Lower leg skin (tissue), 4 donors: ENCODE results near the gene APRT. TPM values are rescaled to one million over a fixed set of nuclear protein-coding genes. Genes with fewer than 3 reads are reported as not detected.
"Not testable (repeated sequence)": the region's sequence is repeated elsewhere in the genome, so short reads cannot be mapped to it uniquely, and the experiment has no call there.

Source experiments
- DNase-seq, 2 donors: peaks; one replicate each; pipeline ENCODE4 v3.0.0-alpha.2; 2019; ENCODE audit warnings: low spot score in 2 of 2
- H3K4me3 ChIP-seq: fragments of 200-600 bp; sonication (generic); 2 replicates; pipeline ENCODE4 v1.5.1; 2017; ENCODE audit warnings: mild to moderate bottlenecking, low read depth; ENCODE audit not compliant: poor library complexity, severe bottlenecking
- POLR2A ChIP-seq, 2 donors: fragments of 450-650 bp; IDR thresholded peaks; one replicate each; pipeline ENCODE4 v1.6.1; 2016 to 2017; ENCODE audit warnings: antibody characterized with exemption in 2 of 2, mild to moderate bottlenecking in 1 of 2, moderate library complexity in 1 of 2
- WGBS, 2 donors: methylation state at CpG; one replicate each; pipeline ENCODE4 v1.1.5; 2018; 5-methylcytosine and 5-hydroxymethylcytosine counted together
- intact Hi-C: fragments of 100-400 bp; cut with DNase I; formaldehyde crosslinking; loops from one replicate; pipeline ENCODE4 v1.15.0; 2023; ENCODE audit warnings: low total_unique reads
- total RNA-seq, 4 donors: library from RNA; depleted of rRNA; stranded (reverse); fragments of >200 nt; gene quantifications; one replicate each; pipeline ENCODE4 v1.1.0, GENCODE V29; 2016
- TF ChIP-seq, protein P1 (sequence below), 3 donors: fragments of 450-650 bp; IDR thresholded peaks; one replicate each; pipeline ENCODE4 v1.5.1; 2016; ENCODE audit warnings: antibody characterized with exemption in 3 of 3, mild to moderate bottlenecking in 3 of 3, moderate library complexity in 2 of 3

The APRT gene
- total RNA-seq, 4 donors from 2014 or later: 276 to 310 (median 291) TPM

DNA sequence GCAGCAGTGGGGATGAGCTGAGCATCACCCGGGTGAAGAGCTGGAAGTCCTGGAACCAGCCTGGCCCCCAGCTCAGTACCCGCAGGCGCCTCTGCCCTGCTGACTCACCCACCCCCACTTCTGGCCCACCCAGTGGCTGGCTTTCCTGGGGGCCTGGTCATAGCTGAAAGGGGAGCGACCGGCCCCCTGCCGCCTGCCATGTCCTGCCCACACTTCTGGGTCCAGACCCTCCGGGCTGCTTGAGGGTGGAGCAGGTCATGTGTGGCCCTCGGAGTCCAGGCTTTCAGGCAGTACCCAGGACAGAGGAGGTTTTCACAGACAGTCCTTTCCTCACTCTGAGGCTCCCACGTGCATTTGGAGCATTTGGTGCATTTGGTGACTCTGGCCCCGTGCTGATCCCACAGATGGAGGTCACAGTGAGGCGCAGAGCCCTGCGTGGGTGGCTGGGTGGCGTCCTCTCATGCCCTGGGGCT lies 19.6 kb downstream of the APRT start:
- whole genome bisulfite sequencing, 2 donors: 30 to 56% methylated on average over 5 to 13 of the region's 13 CpGs
- intact Hi-C loops: no loop called here
- no peak for TF ChIP-seq POLR2A (IDR thresholded peaks at IDR 0.05)
- TF ChIP-seq, protein P1, sequence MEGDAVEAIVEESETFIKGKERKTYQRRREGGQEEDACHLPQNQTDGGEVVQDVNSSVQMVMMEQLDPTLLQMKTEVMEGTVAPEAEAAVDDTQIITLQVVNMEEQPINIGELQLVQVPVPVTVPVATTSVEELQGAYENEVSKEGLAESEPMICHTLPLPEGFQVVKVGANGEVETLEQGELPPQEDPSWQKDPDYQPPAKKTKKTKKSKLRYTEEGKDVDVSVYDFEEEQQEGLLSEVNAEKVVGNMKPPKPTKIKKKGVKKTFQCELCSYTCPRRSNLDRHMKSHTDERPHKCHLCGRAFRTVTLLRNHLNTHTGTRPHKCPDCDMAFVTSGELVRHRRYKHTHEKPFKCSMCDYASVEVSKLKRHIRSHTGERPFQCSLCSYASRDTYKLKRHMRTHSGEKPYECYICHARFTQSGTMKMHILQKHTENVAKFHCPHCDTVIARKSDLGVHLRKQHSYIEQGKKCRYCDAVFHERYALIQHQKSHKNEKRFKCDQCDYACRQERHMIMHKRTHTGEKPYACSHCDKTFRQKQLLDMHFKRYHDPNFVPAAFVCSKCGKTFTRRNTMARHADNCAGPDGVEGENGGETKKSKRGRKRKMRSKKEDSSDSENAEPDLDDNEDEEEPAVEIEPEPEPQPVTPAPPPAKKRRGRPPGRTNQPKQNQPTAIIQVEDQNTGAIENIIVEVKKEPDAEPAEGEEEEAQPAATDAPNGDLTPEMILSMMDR (IDR thresholded peaks at IDR 0.05): no peak
- H3K4me3 ChIP-seq: no peak overlapping the region
- no peak for DNase-seq

DNA sequence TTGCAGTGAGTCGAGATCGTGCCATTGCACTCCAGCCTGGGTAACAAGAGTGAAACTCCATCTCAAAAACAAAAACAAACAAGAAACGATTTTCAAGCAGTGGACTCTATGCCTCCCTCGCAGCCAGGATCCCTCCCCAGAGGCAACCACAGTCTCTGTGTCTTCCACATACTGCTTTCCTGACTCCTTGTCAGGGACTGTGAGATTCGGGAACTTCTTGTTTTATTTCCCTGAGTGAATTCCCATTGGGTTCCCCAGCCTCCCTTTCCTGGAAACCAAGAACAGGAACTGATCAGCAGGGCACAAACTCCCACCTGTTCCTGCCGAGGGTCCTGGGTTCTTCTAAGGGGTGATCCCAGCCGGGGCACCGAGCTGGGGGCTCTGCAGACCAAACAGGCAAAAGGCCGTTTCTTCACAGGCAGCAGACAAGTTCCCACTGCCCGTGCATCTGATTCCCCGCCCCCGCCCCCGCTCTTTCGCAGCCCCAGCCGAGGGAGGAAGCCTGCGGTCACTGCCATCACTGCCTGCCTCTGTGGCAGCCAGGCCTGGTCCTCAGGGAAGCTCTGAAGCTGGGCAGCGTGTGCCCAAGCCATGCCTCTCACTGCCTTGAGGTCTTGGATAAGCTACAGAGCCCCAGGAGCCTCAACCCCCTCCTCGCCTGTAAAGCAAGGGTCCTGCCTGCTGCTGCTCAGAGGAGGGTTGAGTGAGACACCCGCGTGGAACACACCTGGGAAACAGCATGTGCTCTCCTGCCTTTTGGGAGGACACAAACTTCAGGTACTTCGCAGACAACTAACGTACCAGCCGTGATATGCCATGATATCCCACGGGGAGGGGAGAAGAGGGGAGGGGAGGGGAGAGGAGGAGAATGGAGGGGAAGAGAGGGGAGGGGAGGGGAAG lies 21.2 kb downstream of the APRT start:
- no peak for DNase-seq
- intact Hi-C loops: no loop called here
- no peak overlapping the region for H3K4me3 ChIP-seq
- TF ChIP-seq POLR2A (IDR thresholded peaks at IDR 0.05): no peak
- TF ChIP-seq, protein P1 (IDR thresholded peaks at IDR 0.05): no peak
- 31 to 40% methylated on average over 16 to 23 of the region's 24 CpGs for WGBS, 2 donors

DNA sequence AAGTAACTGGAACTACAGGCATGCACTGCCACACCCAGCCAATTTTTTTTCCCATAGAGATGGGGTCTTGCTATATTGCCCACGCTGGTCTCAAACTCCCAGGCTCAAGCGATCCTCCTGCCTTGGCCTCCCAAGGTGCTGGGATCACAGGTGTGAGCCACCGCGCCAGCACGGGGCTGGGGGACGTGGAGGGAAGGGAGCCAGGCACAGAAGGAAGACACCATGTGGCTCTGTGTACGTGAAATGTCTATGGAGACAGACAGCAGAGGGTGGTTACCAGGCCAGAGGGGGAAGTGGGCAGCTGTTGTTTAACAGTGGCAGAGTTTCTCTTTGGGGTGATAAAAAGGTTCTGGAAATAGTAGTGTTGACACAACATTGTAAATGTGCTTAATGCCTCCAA lies 22.1 kb downstream of the APRT start:
- intact Hi-C loops: loop anchor here (5.0 kb wide), 1 partner anchor 52 kb away; no protein-coding TSS in a partner anchor
- DNase-seq: no peak

DNA sequence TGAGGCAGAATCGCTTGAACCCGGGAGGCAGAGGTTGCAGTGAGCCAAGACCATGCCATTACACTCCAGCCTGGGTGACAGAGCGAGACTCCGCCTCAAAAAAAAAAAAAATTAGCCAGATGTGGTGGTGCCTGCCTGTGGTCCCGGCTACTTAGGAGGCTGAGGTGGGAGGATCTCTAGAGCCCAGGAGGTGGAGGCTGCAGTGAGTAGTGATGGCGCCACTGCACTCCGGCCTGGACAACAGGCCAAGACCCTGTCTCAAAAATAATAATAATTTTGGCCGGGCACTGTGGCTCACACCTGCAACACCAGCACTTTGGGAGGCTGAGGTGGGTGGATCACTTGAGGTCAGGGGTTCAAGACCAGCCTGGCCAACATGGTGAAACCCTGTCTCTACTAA lies 23.0 kb downstream of the APRT start:
- DNase-seq, H3K4me3 ChIP-seq: not testable (repeated sequence)
- WGBS, 2 donors: 87 to 98% methylated on average over 8 of the region's 8 CpGs
- intact Hi-C loops: loop anchor here (5.0 kb wide), 1 partner anchor 51 kb away; no protein-coding TSS in a partner anchor

More for the DNA sequence above, 22.1 kb downstream of the APRT start:
- no peak overlapping the region for H3K4me3 ChIP-seq
- 76 to 91% methylated on average over 7 of the region's 7 CpGs for WGBS, 2 donors
- TF ChIP-seq, protein P1 (IDR thresholded peaks at IDR 0.05): no peak
- TF ChIP-seq POLR2A (IDR thresholded peaks at IDR 0.05): no peak

DNA sequence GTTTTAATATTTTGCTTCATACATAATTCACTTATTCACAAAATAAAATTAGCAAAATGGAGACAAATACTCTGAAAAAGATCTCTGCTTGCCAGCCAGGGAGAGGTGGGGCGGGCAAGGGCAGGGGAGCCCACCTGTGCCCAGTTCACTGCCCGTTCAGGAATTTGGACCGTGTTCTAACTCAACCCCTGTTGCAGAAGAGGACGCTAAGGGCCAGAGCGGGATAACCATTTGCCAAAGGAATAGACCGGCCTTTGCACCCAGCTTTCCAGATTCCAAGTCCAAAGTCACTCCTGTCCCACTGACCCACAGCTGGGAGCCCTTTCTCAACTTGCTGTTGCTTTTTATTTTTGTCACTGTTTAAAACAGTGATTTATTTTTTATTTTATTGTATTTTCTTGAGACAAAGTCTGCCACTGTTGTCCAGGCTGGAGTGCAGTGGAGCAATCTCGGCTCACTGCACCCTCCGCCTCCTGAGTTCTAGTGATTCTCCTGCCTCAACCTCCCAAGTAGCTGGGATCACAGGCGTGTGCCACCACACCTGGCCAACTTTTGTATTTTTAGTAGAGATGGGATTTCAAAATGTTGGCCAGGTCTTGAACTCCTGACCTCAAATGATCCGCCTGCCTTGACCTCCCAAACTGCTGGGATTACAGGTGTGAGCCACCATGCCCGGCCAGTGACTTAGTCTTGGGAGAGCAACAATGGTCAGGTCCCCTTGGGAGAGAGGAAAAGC lies 24.0 kb downstream of the APRT start:
- H3K4me3 ChIP-seq: no peak overlapping the region
- WGBS, 2 donors: 88 to 91% methylated on average over 11 of the region's 11 CpGs
- intact Hi-C loops: loop anchor here (5.0 kb wide), 1 partner anchor 50 kb away; no protein-coding TSS in a partner anchor
- no peak for TF ChIP-seq POLR2A (IDR thresholded peaks at IDR 0.05)
- TF ChIP-seq, protein P1 (IDR thresholded peaks at IDR 0.05): no peak
- DNase-seq: no peak
